Left cardiac atrium (tissue), 2 donors: ENCODE results near the gene NXPH3. TPM values are rescaled to one million over a fixed set of nuclear protein-coding genes. Genes with fewer than 3 reads are reported as not detected.

Source experiments
- total RNA-seq, 2 donors: library from RNA; stranded (reverse); fragmentation: NEBNext Ultra II Directional; extraction: Animal tissue kit (Norgen Biotek cat#: 25700); gene quantifications; one replicate each; pipeline ENCODE4 v1.2.1, GENCODE V29; 2021
- donor health status: DM: no; HTN: yes; CAD: no; lungs with severe emphysema.
- donor health status: DM: yes; HTN: yes; CAD: no.

NXPH3 gene
- total RNA-seq, 2 donors from 2014 or later = 3.6 to 6.5 TPM

Other genes starting within 250 kb of the NXPH3 start
- 10 to 100 TPM; 23.4 to 25.2 TPM for gene ZNF652, start 213.6 kb upstream of the NXPH3 start, total RNA-seq
- gene PHB1, start 161.0 kb upstream of the NXPH3 start, total RNA-seq = 100 to 1,000 TPM; 203 to 215 TPM
- 10 to 100 TPM; 13.7 to 31.1 TPM for gene NGFR, start 80.6 kb upstream of the NXPH3 start, total RNA-seq
- 10 to 100 TPM; 60.5 to 69.5 TPM for gene SPOP, start 102.2 kb downstream of the NXPH3 start, total RNA-seq
- 10 to 100 TPM; 48.8 to 78.8 TPM for gene SLC35B1, start 132.1 kb downstream of the NXPH3 start, total RNA-seq
- gene FAM117A, start 188.3 kb downstream of the NXPH3 start, total RNA-seq = 10 to 100 TPM in 1 of 2 donors, 1 to 10 TPM in 1; 5.3 to 13.9 TPM
- 10 to 100 TPM; 47.5 to 49.0 TPM for gene KAT7, start 212.8 kb downstream of the NXPH3 start, total RNA-seq